PC-9 (cell line): ENCODE results near the gene SLC38A9. TPM values are rescaled to one million over a fixed set of nuclear protein-coding genes. Genes with fewer than 3 reads are reported as not detected.

Experiments
- BruUV-seq: library from RNA; stranded (reverse); fragments of 400-500 nt; replicated peaks from 2 replicates; lab custom pipeline; 2021; lab: Mats Ljungman, UMichigan
- CTCF ChIA-PET: fragments of 300-600 bp; sonication (Branson Sonifier 250); formaldehyde crosslinking; loops from one replicate; lab custom pipeline; 2022; ENCODE audit warnings: antibody characterized with exemption; lab: Charles Lee
- POLR2A ChIA-PET: fragments of 300-600 bp; sonication (Branson Sonifier 250); formaldehyde crosslinking; loops from one replicate; lab custom pipeline; 2022; ENCODE audit warnings: antibody characterized with exemption; ENCODE audit not compliant: unreplicated experiment; lab: Charles Lee
- DNase-seq, 2 experiments: peaks; one replicate each; pipeline versions ENCODE4 v3.0.0 to v3.0.0-alpha.2; 2015 to 2022; ENCODE audit warnings: mixed read lengths in 1 of 2
- H2AFZ ChIP-seq: fragments of 200-600 bp; sonication (generic); 2 replicates; pipeline ENCODE4 v1.8.1; 2017; ENCODE audit warnings: antibody characterized with exemption
- H3F3A ChIP-seq: fragments of 200-600 bp; sonication (generic); 2 replicates; pipeline ENCODE4 v1.8.1; 2017; ENCODE audit warnings: antibody characterized with exemption, mild to moderate bottlenecking, low read depth; ENCODE audit not compliant: insufficient read depth
- H3K27ac ChIP-seq: fragments of 200-600 bp; sonication (generic); 2 replicates; pipeline ENCODE4 v1.6.1; 2016; ENCODE audit warnings: mixed run types
- H3K27me3 ChIP-seq: fragments of 200-600 bp; sonication (generic); 2 replicates; pipeline ENCODE4 v1.6.1; 2016; ENCODE audit warnings: low read depth, mixed run types; ENCODE audit not compliant: insufficient read depth
- H3K36me3 ChIP-seq: fragments of 200-600 bp; sonication (generic); 2 replicates; pipeline ENCODE4 v1.6.1; 2016; ENCODE audit warnings: low read depth, mixed run types
- H3K4me1 ChIP-seq: fragments of 200-600 bp; sonication (generic); replicated peaks from 2 replicates; pipeline ENCODE4 v1.6.1; 2016; ENCODE audit warnings: mixed run types; ENCODE audit not compliant: insufficient read depth
- H3K4me2 ChIP-seq: fragments of 200-600 bp; sonication (generic); 2 replicates; pipeline ENCODE4 v1.6.1; 2017; ENCODE audit warnings: mixed run types
- H3K4me3 ChIP-seq: fragments of 200-600 bp; sonication (generic); 2 replicates; pipeline ENCODE4 v1.6.1; 2016; ENCODE audit warnings: mixed run types
- H3K79me2 ChIP-seq: fragments of 200-600 bp; sonication (generic); 2 replicates; pipeline ENCODE4 v1.6.1; 2017; ENCODE audit warnings: low read depth, mixed run types
- H3K9me2 ChIP-seq: fragments of 200-600 bp; sonication (generic); 2 replicates; pipeline ENCODE4 v1.8.1; 2017; ENCODE audit warnings: mild to moderate bottlenecking; ENCODE audit not compliant: insufficient read depth
- H3K9me3 ChIP-seq: fragments of 200-600 bp; sonication (generic); 2 replicates; pipeline ENCODE4 v1.8.1; 2016; ENCODE audit warnings: low read depth; ENCODE audit not compliant: insufficient read depth
- H4K20me1 ChIP-seq: fragments of 200-600 bp; sonication (generic); 2 replicates; pipeline ENCODE4 v1.8.1; 2017; ENCODE audit not compliant: insufficient read depth
- CTCF ChIP-seq: fragments of 200-600 bp; sonication (generic); conservative IDR thresholded peaks from 2 replicates; pipeline ENCODE4 v1.6.1; 2017; ENCODE audit warnings: mixed run types, antibody characterized with exemption, mild to moderate bottlenecking, moderate library complexity
- EZH2 ChIP-seq: fragments of 200-600 bp; sonication (generic); IDR thresholded peaks from 2 replicates; pipeline ENCODE4 v1.8.0; 2017; ENCODE audit warnings: antibody characterized with exemption, low read depth
- intact Hi-C: fragments of 100-400 bp; cut with micrococcal nuclease; formaldehyde crosslinking; loops from one replicate; pipeline ENCODE4 v1.10.0; 2022; ENCODE audit not compliant: unreplicated experiment
- total RNA-seq: library from RNA; stranded (reverse); gene quantifications from 2 replicates; pipeline ENCODE4 v1.2.3, GENCODE V29; 2021

The SLC38A9 gene
- total RNA-seq, 1 experiment from 2014 or later = 26.6 TPM

GRCh38 chr5:55737793-55738192, 25.7 kb upstream of the SLC38A9 start, which contains the start of gene DDX4:
Gene DDX4 (plus strand): TSS chr5:55738061. CDS start chr5:55738964, 903 bp downstream.
- CTCF ChIA-PET = no interaction called here
- Histone ChIP-seq H3K9me2 (no peaks in the 10 kb centered on the region), H2AFZ (no peak within 1 kb of the TSS), H3K27me3 (no peaks in the 10 kb centered on the region), H4K20me1 (no peaks in the 10 kb centered on the region), H3K4me3 (no peak within 1 kb of the TSS), H3K4me1 (no peaks in the 10 kb centered on the region), H3K9me3 (no peaks in the 10 kb centered on the region), H3K79me2 (no peaks in the 10 kb centered on the region), H3K36me3 (no peaks in the 10 kb centered on the region), H3F3A (no peaks in the 10 kb centered on the region), H3K27ac (no peak within 1 kb of the TSS), H3K4me2 (no peak within 1 kb of the TSS)
- TF ChIP-seq CTCF (no peak), EZH2 (no peak)
- DNase-seq = no peak
- BruUV-seq = no TSS peak
- POLR2A ChIA-PET = no interaction called here
- intact Hi-C loops = no loop called here

GRCh38 chr5:55734658-55735057, 22.5 kb upstream of the SLC38A9 start:
- ChIA-PET CTCF (no interaction called here), POLR2A (no interaction called here)
- no peaks in the 10 kb centered on the region for H3K36me3 ChIP-seq
- no peaks in the 10 kb centered on the region for H3K27me3 ChIP-seq
- no peaks in the 10 kb centered on the region for H3F3A ChIP-seq
- TF ChIP-seq CTCF (no peak), EZH2 (no peak)
- no peaks in the 10 kb centered on the region for H3K9me3 ChIP-seq
- DNase-seq = no peak
- no peaks in the 10 kb centered on the region for H4K20me1 ChIP-seq
- no peaks in the 10 kb centered on the region for H3K79me2 ChIP-seq
- H3K4me2 ChIP-seq = no peak overlapping the region
- H2AFZ ChIP-seq = no peak overlapping the region
- no peak overlapping the region for H3K4me3 ChIP-seq
- no peaks in the 10 kb centered on the region for H3K4me1 ChIP-seq
- intact Hi-C loops = no loop called here
- no TSS peak for BruUV-seq
- no peak overlapping the region for H3K27ac ChIP-seq
- no peaks in the 10 kb centered on the region for H3K9me2 ChIP-seq

- H3K9me2 ChIP-seq = no peaks in the 10 kb centered on the region
- no peak overlapping the region for H3K4me2 ChIP-seq
- intact Hi-C loops = no loop called here
- H3F3A ChIP-seq = no peaks in the 10 kb centered on the region
- H4K20me1 ChIP-seq = no peaks in the 10 kb centered on the region
- no peak overlapping the region for H3K27ac ChIP-seq
- H3K36me3 ChIP-seq = no peaks in the 10 kb centered on the region
- H3K4me3 ChIP-seq = no peak overlapping the region
- TF ChIP-seq EZH2 (no peak), CTCF (no peak)
- DNase-seq = no peak
- H3K27me3 ChIP-seq = no peaks in the 10 kb centered on the region
- no peaks in the 10 kb centered on the region for H3K4me1 ChIP-seq
- ChIA-PET POLR2A (no interaction called here), CTCF (no interaction called here)
- no TSS peak for BruUV-seq
- no peaks in the 10 kb centered on the region for H3K79me2 ChIP-seq
- H2AFZ ChIP-seq = no peak overlapping the region
- no peaks in the 10 kb centered on the region for H3K9me3 ChIP-seq
These were observed 20.5 kb upstream of the SLC38A9 start for GRCh38 chr5:55732585-55732984.
